AG04449 (cell line): Measurements from ENCODE around the gene PCGF3.

Experiments
- CTCF ChIA-PET: fragments of 350-600 bp; formaldehyde crosslinking; extraction: SDS; loops from one replicate; lab custom pipeline; 2021; ENCODE audit warnings: antibody characterized with exemption; lab: Yijun Ruan, JAX
- POLR2A ChIA-PET: fragments of 400-600, 350-600 bp; formaldehyde crosslinking; extraction: SDS; loops from one replicate; lab custom pipeline; 2020; ENCODE audit warnings: antibody characterized with exemption, inconsistent platforms; lab: Yijun Ruan, JAX
- DNase-seq: peaks from one replicate; pipeline ENCODE4 v3.0.0-alpha.2; 2010; ENCODE audit warnings: low read depth, low spot score
- H3K4me3 ChIP-seq: 2 replicates; pipeline ENCODE4 v1.5.1; 2011; ENCODE audit warnings: low read depth, mild to moderate bottlenecking, control low read depth, low read length
- CTCF ChIP-seq: IDR thresholded peaks from one replicate; pipeline ENCODE4 v1.5.1; 2011; ENCODE audit warnings: mild to moderate bottlenecking, moderate library complexity, low read length, control low read depth, inconsistent platforms; ENCODE audit not compliant: insufficient read depth; ENCODE audit errors: missing control alignments

The PCGF3 gene

DNA sequence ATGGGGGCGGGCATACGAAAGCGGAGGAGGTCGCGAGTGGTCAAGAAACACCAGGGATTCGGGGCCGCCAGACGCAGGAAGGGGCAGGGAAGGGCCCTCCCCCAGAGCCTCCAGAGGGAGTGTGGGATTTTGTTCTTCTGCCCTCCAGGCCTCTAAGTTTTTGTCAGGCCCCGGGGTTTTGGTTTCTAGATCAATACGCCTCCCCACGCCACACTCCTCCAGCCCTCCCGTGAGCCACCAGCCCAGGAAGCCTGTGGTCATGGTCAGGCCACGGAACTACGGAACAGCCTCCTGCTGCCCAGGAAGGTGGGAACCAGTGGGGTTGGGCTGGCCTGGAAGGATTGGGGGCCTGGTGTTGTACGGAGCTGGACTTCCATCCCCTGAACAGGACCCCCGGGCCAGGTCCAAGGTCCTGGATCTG, 81.9 kb downstream of the PCGF3 start:
- no peak for TF ChIP-seq CTCF
- no peak for DNase-seq
- ChIA-PET CTCF (no interaction called here), POLR2A (no interaction called here)
- H3K4me3 ChIP-seq, result no peak overlapping the region

DNA sequence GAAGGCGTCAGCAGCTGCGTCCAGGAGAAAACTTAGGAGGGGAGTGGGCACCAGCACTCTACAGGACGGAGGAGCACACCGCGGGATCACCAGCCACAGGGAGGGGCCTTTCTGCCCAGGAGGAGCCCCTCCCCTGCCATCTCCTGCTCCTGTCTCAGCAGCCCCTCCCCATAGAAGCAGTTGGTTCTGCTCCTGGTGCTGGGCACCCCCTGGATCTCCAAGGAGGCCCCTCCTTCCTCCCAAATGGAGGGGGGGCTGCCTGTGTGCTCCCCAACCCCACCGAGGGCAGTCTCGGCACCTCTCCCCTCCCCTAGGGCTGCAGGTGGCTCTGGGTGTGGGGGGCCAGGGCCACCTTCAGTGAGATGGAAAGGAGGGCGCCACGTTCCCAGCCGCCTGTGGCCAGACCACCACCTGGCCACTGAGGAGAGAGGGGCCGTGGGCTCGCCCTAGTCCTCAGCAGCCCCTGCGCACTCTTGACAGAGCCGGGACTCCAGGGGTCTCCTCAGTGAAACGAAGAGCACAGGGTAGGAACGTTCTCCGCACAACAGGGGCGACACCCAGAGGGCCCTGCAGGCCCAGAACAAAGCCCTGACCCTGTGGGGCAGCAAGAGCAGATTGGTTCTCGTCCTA, 82.5 kb downstream of the PCGF3 start:
- CTCF ChIA-PET, result interaction anchor here (1.1 kb wide), 1 partner anchor 11 kb away, joined by 3 read pairs; no protein-coding TSS in a partner anchor
- POLR2A ChIA-PET, result no interaction called here
- TF ChIP-seq CTCF, result no peak
- no peak overlapping the region for H3K4me3 ChIP-seq
- DNase-seq, result no peak

GRCh38 chr4:788636-789297, 83.1 kb downstream of the PCGF3 start:
- POLR2A ChIA-PET, result no interaction called here
- no peak for TF ChIP-seq CTCF
- DNase-seq, result no peak
- H3K4me3 ChIP-seq, result no peak overlapping the region
- CTCF ChIA-PET, result interaction anchor here (1.1 kb wide), 1 partner anchor 10 kb away, joined by 3 read pairs; no protein-coding TSS in a partner anchor

GRCh38 chr4:789571-790465, 84.2 kb downstream of the PCGF3 start:
- DNase-seq, result no peak
- TF ChIP-seq CTCF, result no peak
- ChIA-PET CTCF (no interaction called here), POLR2A (no interaction called here)
- H3K4me3 ChIP-seq, result no peak overlapping the region

- POLR2A ChIA-PET, result no interaction called here
- DNase-seq, result no peak
- CTCF ChIA-PET, result no interaction called here
- H3K4me3 ChIP-seq, result no peak overlapping the region
- no peak for TF ChIP-seq CTCF
Measured at GRCh38 chr4:790466-790820, 84.8 kb downstream of the PCGF3 start.
